ENCODE measurements around the gene SPI1.
"Not testable (repeated sequence)": the region's sequence is repeated elsewhere in the genome, so short reads cannot be mapped to it uniquely, and the experiment has no call there.

Gene SPI1

GRCh38 chr11:47340010-47340409 is 38.3 kb downstream of the SPI1 start:
- DNase-seq (ENCODE audit: low spot score) = no peak

DNA sequence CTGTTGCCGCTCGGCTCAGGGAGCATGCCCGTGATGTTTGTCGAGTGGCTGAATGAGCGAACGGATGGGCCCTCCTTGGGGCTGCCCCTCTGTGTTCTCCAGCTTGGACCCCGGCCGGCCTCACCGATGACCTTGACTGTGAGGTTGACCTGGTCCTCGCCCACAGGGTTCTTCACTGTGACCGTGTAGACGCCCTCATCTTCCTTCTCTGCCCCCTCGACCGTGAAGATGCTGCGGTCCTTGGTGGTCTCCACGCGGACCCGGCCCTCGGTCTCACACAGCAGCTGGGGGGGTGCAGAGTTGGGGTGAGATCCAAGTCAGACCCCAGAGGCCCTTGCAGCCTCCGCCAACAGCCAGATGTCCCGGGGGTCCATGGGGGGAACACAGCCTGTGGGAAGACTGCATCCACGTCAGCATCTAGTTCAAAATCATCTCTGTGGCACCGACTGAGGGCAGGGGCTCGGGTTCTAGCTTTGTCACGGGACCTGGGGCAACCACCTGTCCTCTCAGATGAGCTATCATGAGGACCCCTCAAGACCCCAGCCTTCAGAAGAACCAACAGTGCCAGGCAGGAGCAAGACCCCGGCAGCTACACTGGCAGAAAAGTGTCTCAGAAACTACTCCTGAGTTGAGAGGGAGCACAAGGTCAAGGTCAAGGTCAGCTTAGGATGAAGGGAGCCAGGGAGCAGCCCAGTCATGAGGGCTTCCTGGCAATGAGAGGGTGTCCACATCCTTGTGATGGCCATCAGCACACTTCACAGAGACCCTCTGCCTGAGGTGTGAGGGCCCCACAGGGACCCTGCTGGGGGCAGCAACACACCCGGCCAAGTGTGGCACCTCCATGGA is 39.7 kb downstream of the SPI1 start:
- no peak for DNase-seq (ENCODE audit: low spot score)

GRCh38 chr11:47337229-47337924 is 41.0 kb downstream of the SPI1 start:
- DNase-seq (ENCODE audit: low spot score) = no peak

GRCh38 chr11:47336595-47336994 is 41.8 kb downstream of the SPI1 start:
- DNase-seq (ENCODE audit: low spot score) = no peak

- DNase-seq (ENCODE audit: low spot score) = no peak
Observed at GRCh38 chr11:47335733-47336132, 42.6 kb downstream of the SPI1 start.

DNA sequence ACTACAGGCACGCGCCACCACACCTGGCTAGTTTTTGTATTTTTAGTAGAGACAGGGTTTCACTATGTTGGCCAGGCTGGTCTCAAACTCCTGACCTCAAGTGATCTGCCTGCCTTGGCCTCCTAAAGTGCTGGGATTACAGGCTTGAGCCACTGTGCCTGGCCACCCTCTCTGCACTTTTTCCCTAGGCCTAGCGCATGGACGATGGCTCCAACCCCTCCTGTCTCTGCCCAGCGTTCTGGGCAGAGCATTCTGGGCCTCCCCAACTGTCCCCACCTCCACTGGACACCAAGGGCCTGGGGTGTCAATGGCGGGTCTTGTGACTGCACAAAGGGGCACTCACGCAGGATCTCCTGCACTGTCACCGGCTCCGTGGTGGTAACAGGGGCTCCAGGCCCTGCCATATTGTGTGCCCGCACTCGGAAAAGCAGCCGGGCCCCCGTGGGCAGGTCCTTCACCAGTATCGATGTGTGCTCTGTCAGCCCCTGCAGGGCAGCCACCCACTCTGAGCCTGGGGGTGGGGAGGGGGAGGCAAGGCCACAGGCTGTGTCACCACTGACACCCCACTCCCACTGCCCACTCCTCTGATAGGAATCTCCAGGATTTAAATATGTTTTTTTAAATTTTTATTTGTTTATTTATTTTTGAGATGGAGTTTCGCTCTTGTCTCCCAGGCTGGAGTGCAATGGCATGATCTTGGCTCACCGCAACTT is 43.5 kb downstream of the SPI1 start:
- DNase-seq (ENCODE audit: low spot score) = not testable (repeated sequence)

GRCh38 chr11:47333886-47334443 is 44.4 kb downstream of the SPI1 start:
- DNase-seq (ENCODE audit: low spot score) = no peak

DNA sequence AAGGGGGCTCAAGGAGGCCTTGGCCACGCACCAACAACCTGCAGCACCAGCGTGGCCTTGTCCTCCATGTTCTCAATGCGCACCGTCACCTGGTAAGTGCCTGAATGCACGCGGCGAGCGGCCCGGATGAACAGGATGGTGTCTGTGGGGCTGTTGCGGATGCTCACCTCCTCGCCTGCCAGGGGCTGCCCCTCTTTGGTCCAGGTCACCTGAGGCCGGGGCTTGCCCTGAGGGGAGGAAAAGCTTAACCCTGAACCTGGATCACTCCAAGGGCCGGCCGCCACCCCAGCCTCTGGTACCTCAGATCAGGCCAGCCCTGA is 44.9 kb downstream of the SPI1 start:
- no peak for DNase-seq (ENCODE audit: low spot score)

- DNase-seq (ENCODE audit: low spot score) = no peak
Observed at GRCh38 chr11:47332791-47333525, 45.4 kb downstream of the SPI1 start.

- no peak for DNase-seq (ENCODE audit: low spot score)
Observed at GRCh38 chr11:47332303-47332711, 46.0 kb downstream of the SPI1 start.

- no peak for DNase-seq (ENCODE audit: low spot score)
Observed at GRCh38 chr11:47331454-47332302, 46.7 kb downstream of the SPI1 start.

- DNase-seq (ENCODE audit: low spot score) = no peak
Observed at GRCh38 chr11:47329987-47330931, 48.1 kb downstream of the SPI1 start.

DNA sequence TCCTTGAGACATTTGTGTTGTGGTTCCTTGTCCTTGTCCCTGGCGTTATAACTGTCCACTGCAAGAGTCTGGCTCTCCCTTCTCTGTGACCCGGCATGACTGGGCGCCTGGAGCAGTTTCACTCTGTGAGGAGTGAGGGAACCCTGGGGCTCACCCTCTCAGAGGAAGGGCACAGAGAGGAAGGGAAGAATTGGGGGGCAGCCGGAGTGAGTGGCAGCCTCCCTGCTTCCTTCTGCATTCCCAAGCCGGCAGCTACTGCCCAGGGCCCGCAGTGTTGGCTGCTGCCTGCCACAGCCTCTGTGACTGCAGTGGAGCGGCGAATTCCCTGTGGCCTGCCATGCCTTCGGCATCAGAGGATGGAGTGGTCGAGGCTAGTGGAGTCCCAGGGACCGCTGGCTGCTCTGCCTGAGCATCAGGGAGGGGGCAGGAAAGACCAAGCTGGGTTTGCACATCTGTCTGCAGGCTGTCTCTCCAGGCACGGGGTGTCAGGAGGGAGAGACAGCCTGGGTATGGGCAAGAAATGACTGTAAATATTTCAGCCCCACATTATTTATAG is 48.8 kb downstream of the SPI1 start:
- DNase-seq (ENCODE audit: low spot score) = no peak

GRCh38 chr11:47328449-47329390 is 49.6 kb downstream of the SPI1 start:
- DNase-seq (ENCODE audit: low spot score) = no peak

GRCh38 chr11:47327949-47328348 is 50.4 kb downstream of the SPI1 start:
- DNase-seq (ENCODE audit: low spot score) = no peak

GRCh38 chr11:47327025-47327424 is 51.3 kb downstream of the SPI1 start:
- DNase-seq (ENCODE audit: low spot score) = no peak

- DNase-seq (ENCODE audit: low spot score) = no peak
Observed at GRCh38 chr11:47326198-47326597, 52.1 kb downstream of the SPI1 start.

GRCh38 chr11:47325271-47326041 is 52.9 kb downstream of the SPI1 start:
- DNase-seq (ENCODE audit: low spot score) = peak; percentile 43

Measured in hematopoietic multipotent progenitor cell treated with erythropoietin and hydrocortisone succinate and interleukin-3 and kit ligand, for 17 days (in vitro differentiated cells).